HG02588 (cell line): ENCODE data around the gene PHAX.
"Not testable (repeated sequence)": the region's sequence is repeated elsewhere in the genome, so short reads cannot be mapped to it uniquely, and the experiment has no call there.

ENCODE experiments used
- ATAC-seq: cut with Tn5 transposase; IDR thresholded peaks from one replicate; pipeline ENCODE4 v1.9.1; 2021; ENCODE audit warnings: mild to moderate bottlenecking, moderate library complexity; ENCODE audit not compliant: unreplicated experiment

PHAX gene

GRCh38 chr5:126600631-126601511, at the start of gene PHAX:
PHAX (plus strand) TSS chr5:126600947; CDS start chr5:126600963, 16 bp downstream.
- ATAC-seq: peak; percentile 96

GRCh38 chr5:126552614-126553013, 48.1 kb upstream of the PHAX start:
- no peak for ATAC-seq

- not testable (repeated sequence) for ATAC-seq
These were observed 45.6 kb upstream of the PHAX start for GRCh38 chr5:126555101-126555500.

GRCh38 chr5:126561908-126562307, 38.8 kb upstream of the PHAX start:
- ATAC-seq: no peak

- ATAC-seq: peak; percentile 90
These were observed 37.9 kb upstream of the PHAX start for GRCh38 chr5:126562823-126563222.

- ATAC-seq: no peak
These were observed 32.5 kb upstream of the PHAX start for GRCh38 chr5:126568206-126568755.

GRCh38 chr5:126575644-126576043, 25.1 kb upstream of the PHAX start:
- no peak for ATAC-seq

GRCh38 chr5:126576974-126577373, 23.8 kb upstream of the PHAX start:
- ATAC-seq: no peak

- no peak for ATAC-seq
These were observed 23.3 kb upstream of the PHAX start for GRCh38 chr5:126577415-126577814.

- ATAC-seq: no peak
These were observed 21.0 kb upstream of the PHAX start for GRCh38 chr5:126579716-126580115.

- no peak for ATAC-seq
These were observed 17.0 kb upstream of the PHAX start for GRCh38 chr5:126583761-126584160.

GRCh38 chr5:126587551-126588390, 13.0 kb upstream of the PHAX start:
- ATAC-seq: no peak

- no peak for ATAC-seq
These were observed 11.0 kb upstream of the PHAX start for GRCh38 chr5:126589536-126590297.

- ATAC-seq: no peak
These were observed 9.2 kb upstream of the PHAX start for GRCh38 chr5:126591549-126591948.

GRCh38 chr5:126594748-126595485, 5.8 kb upstream of the PHAX start, which contains the start of gene ALDH7A1:
ALDH7A1 (minus strand) TSS chr5:126595219; CDS start chr5:126595198, 21 bp downstream.
- peak; percentile 87 for ATAC-seq

- ATAC-seq: peak; percentile 27
These were observed 5.2 kb upstream of the PHAX start for GRCh38 chr5:126595486-126596083.

- ATAC-seq: no peak
These were observed 3.6 kb upstream of the PHAX start for GRCh38 chr5:126597156-126597555.

- no peak for ATAC-seq
These were observed 1.2 kb upstream of the PHAX start for GRCh38 chr5:126599499-126599898.

- not testable (repeated sequence) for ATAC-seq
These were observed 646 bp upstream of the PHAX start for GRCh38 chr5:126599971-126600630.
